GM11168 (cell line): Measurements from ENCODE around the gene AGPAT3.

Experiments used
- in situ Hi-C: fragments of 300-500 bp; cut with MboI; formaldehyde crosslinking; loops from one replicate; pipeline ENCODE4 v1.12.0; 2022; ENCODE audit warnings: low sequenced_read_pairs; ENCODE audit not compliant: unreplicated experiment

Gene AGPAT3

GRCh38 chr21:43967981-43968380 is 103.0 kb downstream of the AGPAT3 start:
- in situ Hi-C loops = no loop called here

GRCh38 chr21:43968410-43969114 is 103.5 kb downstream of the AGPAT3 start:
- in situ Hi-C loops = no loop called here

GRCh38 chr21:43969115-43969444 is 104.1 kb downstream of the AGPAT3 start:
- in situ Hi-C loops = no loop called here

- in situ Hi-C loops = no loop called here
These were observed 105.5 kb downstream of the AGPAT3 start for GRCh38 chr21:43970551-43970950.

GRCh38 chr21:43971201-43971991 is 106.4 kb downstream of the AGPAT3 start:
- in situ Hi-C loops = no loop called here

- in situ Hi-C loops = no loop called here
These were observed 106.9 kb downstream of the AGPAT3 start for GRCh38 chr21:43971992-43972255.

- in situ Hi-C loops = no loop called here
These were observed 108.0 kb downstream of the AGPAT3 start for GRCh38 chr21:43972850-43973633.

GRCh38 chr21:43973634-43973955 is 108.6 kb downstream of the AGPAT3 start:
- in situ Hi-C loops = no loop called here

- in situ Hi-C loops = loop anchor here (5.0 kb wide), 1 partner anchor 163 kb away; no protein-coding TSS in a partner anchor
These were observed 109.9 kb downstream of the AGPAT3 start for GRCh38 chr21:43974791-43975468.

GRCh38 chr21:43975469-43976098 is 110.6 kb downstream of the AGPAT3 start:
- in situ Hi-C loops = loop anchor here (5.0 kb wide), 1 partner anchor 163 kb away; no protein-coding TSS in a partner anchor

- in situ Hi-C loops = loop anchor here (5.0 kb wide), 1 partner anchor 164 kb away; no protein-coding TSS in a partner anchor
These were observed 111.6 kb downstream of the AGPAT3 start for GRCh38 chr21:43976661-43977060.

GRCh38 chr21:43978060-43978459 is 113.0 kb downstream of the AGPAT3 start:
- in situ Hi-C loops = loop anchor here (5.0 kb wide), 1 partner anchor 166 kb away; no protein-coding TSS in a partner anchor

GRCh38 chr21:43979654-43980053 is 114.6 kb downstream of the AGPAT3 start:
- in situ Hi-C loops = loop anchor here (5.0 kb wide), 1 partner anchor 167 kb away; no protein-coding TSS in a partner anchor

GRCh38 chr21:43981151-43981870 is 116.3 kb downstream of the AGPAT3 start:
- in situ Hi-C loops = no loop called here

- in situ Hi-C loops = no loop called here
These were observed 116.8 kb downstream of the AGPAT3 start for GRCh38 chr21:43981871-43982210.

GRCh38 chr21:43982489-43983078 is 117.6 kb downstream of the AGPAT3 start:
- in situ Hi-C loops = no loop called here

GRCh38 chr21:43983390-43983789 is 118.4 kb downstream of the AGPAT3 start:
- in situ Hi-C loops = no loop called here

GRCh38 chr21:43983860-43984420 is 118.9 kb downstream of the AGPAT3 start:
- in situ Hi-C loops = no loop called here
